Activated CD8-positive, alpha-beta memory T cell treated with anti-CD3 and anti-CD28 coated beads, Interleukin-2, amount 50 U/mL, for 1 hour (primary cell): Measurements from ENCODE around the gene MTOR.
"Not testable (repeated sequence)": the region's sequence is repeated elsewhere in the genome, so short reads cannot be mapped to it uniquely, and the experiment has no call there.

ENCODE experiments used
- DNase-seq: peaks from one replicate; pipeline ENCODE4 v3.0.0-alpha.2; 2020; ENCODE audit errors: extremely low read depth

The MTOR gene

DNA sequence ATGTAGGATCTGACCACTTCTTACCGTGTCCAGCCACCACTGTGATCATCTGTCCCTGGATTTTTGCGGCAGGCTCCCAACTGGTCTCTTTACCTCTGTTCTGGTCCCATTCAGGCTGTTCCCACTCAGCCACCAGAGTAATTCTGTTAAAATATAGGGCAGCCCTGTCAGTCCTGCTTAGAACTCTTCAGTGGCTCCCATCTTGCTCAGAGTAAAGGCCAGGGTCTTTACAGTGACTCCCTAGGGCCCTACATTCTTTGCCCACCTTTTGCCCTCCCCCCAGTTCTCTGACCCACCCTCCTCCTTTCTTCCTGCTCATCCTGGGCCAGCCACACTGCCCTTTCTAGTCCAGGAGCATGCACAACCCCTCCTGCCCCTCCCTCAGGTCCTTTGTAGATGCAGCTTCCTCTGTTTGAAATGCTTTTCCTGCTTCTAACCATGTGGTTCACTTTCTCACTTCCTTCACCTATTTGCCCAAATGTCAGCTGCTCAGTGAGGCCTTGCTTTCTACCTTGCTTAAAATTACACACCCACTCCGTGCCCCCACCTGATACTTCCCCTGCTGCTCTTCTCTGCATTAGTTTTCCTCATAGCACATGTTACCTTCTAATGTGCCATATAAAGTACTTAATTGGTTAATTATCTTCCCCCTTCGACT is 18.5 kb upstream of the MTOR start:
- no peak for DNase-seq

DNA sequence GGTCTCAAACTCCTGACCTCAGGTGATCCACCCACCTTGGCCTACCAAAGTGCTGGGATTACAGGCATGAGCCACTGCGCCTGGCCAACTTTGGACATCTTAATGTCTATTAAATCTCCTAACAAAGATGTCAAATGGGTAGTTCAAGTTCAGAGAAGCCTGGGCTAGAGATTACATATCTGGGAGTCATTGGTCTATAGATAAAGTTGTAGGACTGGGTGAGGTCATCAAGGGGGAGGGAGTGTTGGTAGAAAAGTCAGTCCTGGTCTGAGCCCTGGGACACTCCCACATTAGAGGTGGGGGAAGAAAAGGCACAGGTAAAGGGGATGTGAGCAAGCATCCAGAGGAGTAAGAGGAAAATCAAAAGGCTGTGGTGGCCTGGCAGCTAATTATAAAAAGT is 17.3 kb upstream of the MTOR start:
- no peak for DNase-seq

DNA sequence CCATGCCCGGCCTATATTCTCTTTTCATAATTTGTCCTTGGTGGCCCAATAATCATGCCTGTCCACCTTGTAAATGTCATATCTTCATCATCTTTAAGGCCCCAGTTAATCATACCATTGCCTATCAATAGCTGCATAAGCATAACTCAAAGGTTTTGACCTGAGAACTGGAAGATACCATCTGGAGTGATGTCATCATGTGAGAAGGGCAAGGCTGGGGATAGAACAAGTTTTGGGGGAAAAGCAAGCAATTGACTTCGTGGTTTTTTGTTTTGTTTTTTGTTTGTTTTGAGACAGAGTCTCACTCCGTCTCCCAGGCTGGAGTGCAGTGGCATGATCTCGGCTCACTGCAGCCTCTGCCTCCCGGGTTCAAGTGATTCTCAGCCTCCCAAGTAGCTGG is 16.8 kb upstream of the MTOR start:
- no peak for DNase-seq

DNA sequence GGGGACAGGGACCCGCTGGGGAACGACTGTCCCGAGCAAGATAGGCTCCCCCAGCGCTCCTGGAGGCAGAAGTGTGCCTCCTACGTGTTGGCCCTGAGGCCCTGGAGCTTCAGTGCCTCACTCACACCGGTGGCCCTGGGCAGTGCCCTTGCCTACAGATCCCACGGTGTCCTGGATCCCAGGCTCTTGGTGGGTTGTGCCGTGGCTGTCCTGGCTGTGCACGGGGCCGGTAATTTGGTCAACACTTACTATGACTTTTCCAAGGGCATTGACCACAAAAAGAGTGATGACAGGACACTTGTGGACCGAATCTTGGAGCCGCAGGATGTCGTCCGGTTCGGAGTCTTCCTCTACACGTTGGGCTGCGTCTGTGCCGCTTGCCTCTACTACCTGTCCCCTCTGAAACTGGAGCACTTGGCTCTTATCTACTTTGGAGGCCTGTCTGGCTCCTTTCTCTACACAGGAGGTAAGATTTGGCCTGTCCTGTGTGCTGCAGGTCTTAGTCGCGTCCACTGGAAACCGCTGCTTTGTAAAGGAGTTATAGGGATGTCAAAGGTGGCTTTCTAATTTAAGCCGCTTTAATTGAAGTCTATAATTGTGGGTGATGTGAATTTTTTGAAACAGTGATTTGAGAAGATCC is 11.4 kb upstream of the MTOR start:
- DNase-seq: no peak

DNA sequence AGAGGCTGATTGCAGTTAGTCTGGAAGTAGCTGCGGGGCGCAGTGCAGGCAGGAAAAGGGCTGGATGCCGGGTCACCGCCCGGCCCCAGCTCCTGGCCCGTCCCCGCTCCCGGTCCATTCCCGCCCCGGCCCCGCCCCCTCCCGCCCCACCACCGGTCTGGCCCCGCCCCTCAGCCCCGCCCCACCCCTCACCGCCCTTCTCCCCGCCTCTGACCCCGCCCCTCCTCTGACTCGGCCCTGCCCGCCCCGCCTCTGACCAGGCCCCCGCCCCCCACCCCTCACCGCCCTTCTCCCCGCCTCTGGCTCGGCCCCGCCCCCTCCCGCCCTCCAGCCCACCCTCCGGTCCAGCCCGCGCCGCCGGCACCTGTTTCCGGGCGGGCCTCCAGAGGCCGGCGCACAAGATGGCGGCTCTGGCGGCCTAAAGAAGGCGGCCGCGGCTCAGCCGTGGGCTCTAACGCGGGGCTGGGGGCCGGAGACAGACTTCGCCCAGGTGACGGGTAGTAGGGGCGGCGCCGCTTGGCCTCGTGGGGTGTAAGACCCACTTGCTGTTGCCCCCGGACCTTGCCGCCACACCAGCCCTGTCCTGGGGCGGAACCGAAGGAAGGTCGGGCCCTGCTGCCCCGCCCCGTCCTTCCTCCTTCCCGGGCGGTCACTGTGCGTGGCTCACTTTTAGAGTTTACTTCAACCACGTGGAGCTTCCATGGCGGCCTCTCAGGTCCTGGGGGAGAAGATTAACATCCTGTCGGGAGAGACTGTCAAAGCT is 10.7 kb upstream of the MTOR start, which contains the start of gene UBIAD1:
TSS of gene UBIAD1 (plus strand) at position 367 of the 763 bp plus-strand sequence. CDS start at position 701, 334 bp downstream.
- DNase-seq: peak; percentile 77

DNA sequence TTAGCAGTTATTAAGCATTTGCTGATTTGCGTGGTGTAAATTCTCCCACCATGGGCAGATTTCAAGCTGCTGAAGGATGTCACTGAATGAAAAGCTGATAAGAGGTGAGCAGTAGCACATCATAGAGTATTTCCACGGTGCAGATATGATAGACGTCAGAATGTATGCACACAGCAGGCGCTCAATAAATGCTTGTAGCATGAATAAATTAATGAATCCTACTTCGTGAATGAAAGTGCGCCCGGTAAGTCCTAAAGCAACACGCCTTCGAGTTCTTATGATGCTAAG is 10.1 kb upstream of the MTOR start:
- no peak for DNase-seq

DNA sequence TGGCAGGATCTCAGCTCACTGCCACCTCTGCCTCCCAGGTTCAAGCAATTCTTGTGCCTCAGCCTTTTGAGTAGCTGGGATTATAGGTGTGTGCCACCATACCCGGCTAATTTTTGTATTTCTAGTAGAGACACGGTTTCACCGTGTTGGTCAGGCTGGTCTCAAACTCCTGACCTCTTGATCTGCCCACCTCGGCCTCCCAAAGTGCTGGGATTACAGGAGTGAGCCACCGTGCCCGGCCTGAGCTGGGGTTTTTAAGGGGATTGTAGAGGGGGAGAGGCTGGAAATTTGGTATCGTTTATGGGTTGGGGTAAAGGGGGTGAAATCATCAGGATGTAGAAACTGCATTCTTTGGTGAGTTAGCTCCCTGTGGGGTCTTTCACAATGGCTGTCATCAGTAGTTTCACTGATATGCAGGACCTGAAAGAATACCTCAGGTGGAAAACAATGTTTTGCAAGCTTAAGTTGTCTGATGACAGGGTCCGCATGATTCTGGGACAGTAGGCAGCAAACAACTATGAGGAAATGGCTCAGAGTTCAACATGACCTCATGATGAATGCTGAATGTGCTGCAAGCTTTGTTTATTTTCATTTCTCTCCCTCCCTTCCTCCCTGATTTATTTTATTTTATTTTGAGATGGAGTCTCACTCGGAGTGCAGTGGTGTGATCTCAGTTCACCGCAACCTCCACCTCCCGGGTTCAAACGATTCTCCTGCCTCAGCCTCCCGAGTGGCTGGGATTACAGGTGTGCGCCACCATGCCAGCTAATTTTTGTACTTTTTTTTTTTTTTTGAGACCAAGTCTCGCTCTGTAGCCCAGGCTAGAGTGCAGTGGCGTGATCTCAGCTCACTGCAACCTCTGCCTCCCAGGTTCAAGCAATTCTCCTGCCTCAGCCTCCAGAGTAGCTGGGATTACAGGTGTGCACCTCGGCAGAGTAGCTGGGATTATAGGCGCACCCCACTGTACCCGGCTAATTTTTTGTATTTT is 5.3 kb upstream of the MTOR start:
- DNase-seq: not testable (repeated sequence)

DNA sequence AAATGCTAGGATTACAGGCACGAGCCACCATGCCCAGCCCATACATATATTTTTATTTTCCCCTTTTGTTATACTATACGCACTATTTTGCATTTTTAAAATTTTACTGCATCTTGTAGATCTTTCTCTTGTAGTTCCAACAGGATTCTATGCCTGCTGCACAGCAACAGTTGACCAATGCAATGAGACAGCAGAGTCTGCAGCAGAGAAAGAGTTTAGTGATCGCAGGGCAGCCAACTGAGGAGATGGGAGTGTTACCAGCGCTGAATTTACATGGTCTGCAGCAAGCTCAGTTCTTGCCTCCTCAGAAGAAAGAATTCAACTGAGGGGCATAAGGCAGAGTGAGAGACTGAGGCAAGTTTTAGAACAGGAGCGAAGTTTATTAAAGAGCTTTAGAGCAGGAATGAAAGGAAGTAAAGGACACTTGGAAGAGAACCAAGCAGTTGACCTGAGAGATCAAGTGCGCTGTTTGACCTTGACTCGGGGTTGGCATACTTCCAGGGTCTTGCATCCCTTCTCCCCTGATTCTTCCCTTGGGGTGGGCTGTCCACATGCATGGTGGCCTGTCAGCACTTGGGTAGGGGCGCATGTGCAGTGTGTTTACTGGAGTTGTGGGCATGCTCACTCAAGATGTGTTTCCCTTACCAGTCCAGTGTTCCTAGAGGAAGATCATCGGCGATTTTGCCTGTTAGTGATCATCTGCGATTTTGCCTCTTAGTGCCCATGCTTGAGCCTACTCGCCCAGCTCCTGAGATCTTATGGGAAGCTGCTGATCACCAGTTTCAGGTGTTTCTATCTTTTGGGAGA is 4.1 kb upstream of the MTOR start:
- no peak for DNase-seq

DNA sequence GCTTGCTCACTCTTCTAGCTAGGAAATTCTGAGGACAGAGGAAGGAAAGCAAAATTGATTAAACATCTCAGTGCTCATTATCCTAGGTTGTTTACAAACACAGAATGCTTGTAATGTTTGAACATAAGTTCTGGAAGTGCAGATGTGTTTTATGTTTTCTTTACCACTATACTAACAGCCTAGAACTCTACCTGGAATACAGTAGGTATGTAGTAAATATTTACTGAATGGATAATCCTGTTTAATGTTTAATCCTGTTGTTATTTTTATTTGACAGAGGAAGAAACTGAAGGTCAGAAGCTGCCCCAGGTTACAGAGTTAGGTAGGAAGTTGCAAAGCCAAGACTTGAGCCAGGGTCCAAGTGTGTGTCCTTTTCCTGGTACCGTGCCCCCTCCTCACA is 6.1 kb downstream of the MTOR start:
- DNase-seq: no peak

DNA sequence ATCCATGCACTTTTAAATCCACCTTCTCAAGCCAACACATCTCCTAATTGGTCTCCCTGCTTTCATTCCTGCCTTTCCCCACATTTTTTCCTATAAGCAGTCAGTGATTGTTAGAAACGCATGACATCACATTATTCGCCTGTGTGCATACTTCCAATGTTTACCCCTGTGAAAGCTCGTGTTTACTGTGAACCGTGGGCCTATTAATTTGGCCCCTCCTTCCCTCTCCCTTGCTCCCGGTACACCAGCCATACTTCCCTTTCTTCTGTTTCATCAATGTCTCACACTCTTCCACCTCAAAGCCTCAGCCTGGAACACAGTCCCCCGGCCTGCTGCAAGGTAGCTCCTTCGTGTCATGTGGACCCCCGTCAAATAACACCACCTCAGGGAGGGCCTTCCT is 9.1 kb downstream of the MTOR start:
- no peak for DNase-seq

DNA sequence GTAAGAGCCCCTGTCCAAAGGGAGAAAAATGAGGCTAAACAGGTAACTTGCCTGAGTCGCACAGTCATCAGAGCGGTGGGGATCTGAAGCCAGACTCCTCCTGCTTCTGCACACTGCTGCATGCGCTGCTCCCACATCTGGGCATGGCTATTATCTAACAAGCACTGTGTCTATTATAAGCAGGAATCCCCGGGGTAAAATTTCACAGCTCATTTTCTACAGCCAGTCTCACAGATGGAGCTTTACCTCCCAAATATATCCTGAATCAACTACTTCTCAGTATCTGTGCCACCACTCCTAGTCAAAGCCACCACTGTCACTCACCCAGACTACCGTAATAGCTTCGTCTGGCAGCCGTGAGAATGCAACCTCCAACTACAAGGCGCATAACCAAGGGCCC is 9.8 kb downstream of the MTOR start:
- DNase-seq: no peak

DNA sequence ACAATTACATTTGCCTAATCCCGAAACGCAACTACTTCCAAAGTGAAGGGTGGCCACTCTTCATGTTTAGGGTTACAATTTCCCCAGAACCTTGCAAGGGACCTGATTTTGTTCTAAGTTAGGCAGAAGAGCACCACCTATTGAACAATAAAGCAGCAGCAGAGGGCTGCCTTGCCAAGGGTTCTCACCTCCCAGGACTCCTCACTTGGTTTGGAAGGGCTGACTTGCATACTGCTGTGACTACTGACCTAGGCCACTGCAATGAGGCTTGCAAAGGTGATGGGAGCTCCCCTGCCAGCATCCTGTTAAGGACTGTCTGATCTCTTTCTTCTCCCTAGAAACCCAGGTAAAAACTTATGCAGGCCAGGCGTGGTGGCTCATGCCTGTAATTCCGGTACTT is 14.2 kb downstream of the MTOR start:
- DNase-seq: no peak

DNA sequence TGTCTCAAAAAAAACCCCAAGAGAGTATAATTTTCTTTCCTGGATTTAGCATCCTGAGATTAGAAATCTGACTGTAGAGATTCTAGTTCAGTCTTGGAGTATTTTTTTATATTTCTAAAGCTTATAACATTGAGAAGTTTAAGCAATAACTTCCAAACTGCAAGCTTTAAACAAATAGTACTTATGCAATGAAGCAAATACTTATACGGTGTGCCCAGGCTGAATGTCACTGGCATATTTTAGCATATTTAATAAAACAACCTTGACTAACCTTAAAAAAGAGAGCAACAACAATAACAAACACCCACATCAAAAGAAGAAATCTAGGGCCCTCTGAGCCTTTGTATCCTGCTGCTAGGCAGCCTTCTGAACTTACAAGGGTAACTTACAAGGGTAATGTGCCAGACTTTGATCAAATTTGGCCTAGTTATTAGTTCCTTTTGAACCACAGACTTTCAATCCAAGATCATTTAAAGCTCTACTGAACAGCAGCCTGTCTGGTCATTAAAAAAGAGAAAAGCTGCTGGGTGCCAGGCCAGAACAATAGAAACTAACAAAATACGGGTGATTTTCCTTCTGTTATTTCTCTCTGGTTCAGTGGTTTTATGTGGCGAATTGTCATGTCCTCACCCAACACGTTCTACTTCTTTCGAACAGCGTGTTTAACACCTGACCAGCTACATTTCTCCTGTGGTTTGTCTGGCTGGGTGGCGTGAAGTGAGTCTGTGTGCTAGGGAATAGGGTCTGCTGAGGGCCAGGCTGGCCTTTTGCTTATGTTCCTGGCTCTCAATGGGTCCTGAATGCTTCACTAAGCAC is 16.2 kb downstream of the MTOR start:
- DNase-seq: no peak

DNA sequence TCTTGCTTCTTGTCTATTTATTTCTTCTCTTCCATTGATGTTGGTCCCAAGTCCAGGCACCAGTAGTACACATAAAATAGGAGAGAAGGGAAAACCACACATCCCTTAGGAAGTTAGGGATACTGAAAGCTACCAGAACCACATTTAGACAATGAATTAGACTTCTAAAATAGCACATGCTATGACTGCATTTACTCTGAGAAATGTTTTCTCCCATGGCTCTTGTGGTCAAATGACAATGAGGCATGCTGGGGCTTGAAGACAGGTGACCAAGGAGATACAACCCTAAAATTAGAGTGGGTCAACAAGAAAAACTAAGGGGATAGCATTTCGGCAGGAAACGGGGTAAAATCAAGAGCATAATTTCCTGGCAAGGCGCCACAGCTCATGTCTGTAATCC is 17.1 kb downstream of the MTOR start:
- DNase-seq: no peak

DNA sequence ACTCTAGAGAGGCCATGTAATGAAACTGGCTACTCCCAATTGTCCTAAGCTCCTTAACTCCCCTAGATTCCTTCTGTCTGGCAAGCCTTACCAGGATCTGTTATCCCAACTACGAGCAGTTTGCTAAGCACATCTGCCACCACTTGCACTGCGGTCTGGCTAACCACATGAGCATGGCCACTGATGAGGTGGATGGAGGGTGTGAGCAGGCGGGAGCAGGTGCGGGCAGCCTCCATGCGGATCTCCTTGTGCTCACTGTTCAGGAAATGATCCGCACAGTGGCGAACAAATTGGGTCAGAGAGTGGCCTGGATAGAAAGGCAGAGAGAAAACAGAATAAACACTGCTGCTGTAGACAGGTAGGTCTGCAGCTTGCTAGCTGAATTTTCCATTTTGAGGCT is 24.0 kb downstream of the MTOR start:
- DNase-seq: no peak

DNA sequence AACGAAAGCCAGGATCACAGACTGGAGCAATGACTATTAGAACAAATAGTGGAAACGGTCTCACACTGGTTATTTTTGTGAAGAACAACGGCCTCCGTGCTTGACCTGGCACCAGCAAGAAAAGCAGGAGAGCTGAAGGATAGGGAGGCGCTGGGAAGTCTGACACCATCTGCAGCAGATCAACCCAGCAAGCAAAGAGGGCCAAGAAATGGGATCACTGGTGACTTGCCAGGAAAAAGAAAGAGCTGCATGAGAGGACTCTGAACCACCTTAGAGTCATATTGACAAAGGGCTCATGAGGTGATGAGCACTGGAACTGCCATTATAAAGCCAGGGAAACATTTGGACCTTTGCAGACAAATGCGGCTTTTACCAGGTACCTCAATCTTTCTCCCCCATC is 25.0 kb downstream of the MTOR start:
- no peak for DNase-seq

DNA sequence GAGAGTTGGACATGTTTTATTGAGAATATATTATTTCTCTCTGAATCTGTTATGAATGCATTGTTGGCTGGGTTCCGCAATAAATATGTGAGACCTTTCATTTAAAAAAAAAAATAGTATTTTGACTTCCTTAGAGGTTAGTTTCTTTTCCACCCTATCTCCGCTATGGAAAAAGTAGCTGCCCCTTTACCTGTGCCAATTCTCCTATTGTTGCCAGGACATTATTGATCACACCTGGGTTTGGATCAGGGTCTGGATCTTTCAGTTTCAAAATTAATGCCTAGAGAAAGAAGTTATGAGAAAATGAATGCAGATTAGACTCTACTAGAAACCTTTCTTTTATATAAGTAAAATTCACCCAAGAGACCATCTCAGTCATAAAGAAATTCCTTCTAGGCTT is 29.1 kb downstream of the MTOR start:
- DNase-seq: no peak

DNA sequence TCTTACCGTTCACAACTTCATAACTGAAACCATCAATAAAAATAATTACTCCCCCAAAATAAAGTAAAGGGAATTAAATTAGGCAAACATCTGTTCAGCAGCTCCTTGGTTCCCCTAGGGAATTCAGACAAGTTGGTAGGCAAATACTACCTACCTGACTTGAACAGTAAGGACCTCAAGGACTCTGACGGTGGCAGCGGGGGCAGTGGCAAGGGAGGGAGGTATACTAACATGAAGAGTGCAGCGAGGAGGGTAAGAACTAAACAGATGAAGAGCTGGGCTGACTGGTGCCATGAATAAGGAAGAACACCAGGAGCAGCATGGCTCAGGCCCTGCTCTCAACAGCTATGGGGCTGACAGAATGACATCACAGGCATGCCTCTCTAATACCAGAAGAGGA is 33.1 kb downstream of the MTOR start:
- no peak for DNase-seq

DNA sequence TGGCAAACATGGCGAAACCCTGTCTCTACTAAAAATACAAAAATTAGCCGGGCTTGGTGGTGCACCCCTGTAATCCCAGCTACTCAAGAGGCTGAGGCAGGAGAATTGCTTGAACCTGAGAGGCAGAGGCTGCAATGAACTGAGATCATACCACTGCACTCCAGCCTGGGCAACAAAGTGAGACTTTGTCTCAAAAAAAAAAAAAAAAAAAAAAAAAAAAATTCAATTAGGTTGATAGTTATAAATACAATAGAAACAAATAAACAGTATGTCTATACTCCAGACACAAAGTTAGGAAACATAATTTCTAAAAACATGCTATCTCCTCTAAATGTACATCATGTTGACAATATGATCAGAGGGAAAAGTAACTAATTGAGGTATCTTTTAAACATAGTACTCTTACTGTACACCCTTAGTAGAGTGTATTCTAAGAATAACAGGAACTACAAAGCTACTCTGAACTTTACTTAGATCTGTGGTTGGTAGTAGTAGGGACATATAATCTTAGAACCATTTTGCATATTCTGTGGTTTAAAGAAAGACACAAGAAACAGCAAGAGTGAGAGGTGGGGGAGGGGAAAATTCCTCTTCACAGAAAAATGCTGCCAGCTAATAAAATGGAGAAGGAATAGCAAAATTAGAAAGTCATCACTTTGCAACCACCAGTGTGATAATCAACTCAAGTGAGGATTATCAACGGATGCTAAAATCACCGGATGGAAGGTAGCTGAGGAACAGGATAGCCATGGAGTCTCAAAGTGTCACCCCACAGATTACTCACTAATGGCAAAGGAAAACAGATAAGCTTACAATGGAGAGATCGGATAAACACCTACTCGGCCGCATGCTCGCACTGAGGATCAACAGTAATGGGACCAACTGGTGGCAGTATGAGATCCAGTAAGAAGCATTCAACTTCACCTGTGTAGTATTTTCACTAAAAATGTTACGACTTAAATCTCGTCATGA is 35.0 kb downstream of the MTOR start:
- no peak for DNase-seq
